Dedifferentiated amniotic fluid mesenchymal stem cell (primary cell): ENCODE data around the gene CARS1.
A peak's percentile ranks its signal among the peaks of the same experiment; 100 is the strongest.
"Not testable (repeated sequence)": the region's sequence is repeated elsewhere in the genome, so short reads cannot be mapped to it uniquely, and the experiment has no call there.

Experiments
- DNase-seq: peaks from one replicate; pipeline ENCODE4 v3.0.0-alpha.2; 2016; ENCODE audit errors: extremely low spot score

The CARS1 gene

DNA sequence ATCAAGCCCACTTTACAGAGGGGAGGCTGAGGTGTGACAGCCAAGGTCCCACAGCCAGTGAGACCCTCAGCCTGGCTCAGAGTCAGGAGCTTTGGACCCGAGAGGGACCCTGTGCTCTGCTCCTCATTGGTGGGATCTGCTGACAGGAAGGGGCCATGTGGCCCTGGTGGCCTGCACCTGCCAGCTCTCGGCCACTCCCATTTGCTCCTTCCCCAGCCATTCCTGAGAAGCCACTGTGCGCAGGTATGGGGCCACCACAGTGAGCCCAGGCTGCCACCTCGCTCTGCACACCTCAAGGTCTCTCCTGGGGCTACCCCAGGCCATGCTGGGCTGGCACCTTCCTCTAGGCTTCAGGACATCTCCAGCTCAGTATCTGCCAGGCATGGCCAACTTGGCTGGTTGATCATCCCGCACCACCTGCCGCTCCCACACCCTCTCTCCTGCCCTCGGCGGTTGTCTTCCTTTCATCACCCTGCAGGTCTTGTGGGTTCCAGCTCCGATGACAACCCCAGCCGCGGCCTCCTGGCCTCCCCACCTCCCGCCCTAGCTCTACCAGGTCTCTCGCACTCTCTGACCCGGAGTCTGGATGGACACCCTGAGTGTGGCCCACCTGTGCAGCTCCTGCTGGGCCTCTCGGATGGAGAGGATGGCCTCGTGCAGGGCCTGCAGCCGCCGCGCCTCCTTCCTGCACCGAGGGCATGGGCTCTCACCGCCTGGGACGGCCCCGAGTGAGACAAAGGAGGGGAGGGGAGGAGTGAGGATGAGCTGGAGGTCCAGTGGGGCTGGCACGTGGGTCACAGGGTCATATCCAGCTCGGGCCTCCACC lies 32.2 kb upstream of the CARS1 start:
- no peak for DNase-seq

- DNase-seq = no peak
These were observed 31.6 kb upstream of the CARS1 start for GRCh38 chr11:3088806-3089205.

DNA sequence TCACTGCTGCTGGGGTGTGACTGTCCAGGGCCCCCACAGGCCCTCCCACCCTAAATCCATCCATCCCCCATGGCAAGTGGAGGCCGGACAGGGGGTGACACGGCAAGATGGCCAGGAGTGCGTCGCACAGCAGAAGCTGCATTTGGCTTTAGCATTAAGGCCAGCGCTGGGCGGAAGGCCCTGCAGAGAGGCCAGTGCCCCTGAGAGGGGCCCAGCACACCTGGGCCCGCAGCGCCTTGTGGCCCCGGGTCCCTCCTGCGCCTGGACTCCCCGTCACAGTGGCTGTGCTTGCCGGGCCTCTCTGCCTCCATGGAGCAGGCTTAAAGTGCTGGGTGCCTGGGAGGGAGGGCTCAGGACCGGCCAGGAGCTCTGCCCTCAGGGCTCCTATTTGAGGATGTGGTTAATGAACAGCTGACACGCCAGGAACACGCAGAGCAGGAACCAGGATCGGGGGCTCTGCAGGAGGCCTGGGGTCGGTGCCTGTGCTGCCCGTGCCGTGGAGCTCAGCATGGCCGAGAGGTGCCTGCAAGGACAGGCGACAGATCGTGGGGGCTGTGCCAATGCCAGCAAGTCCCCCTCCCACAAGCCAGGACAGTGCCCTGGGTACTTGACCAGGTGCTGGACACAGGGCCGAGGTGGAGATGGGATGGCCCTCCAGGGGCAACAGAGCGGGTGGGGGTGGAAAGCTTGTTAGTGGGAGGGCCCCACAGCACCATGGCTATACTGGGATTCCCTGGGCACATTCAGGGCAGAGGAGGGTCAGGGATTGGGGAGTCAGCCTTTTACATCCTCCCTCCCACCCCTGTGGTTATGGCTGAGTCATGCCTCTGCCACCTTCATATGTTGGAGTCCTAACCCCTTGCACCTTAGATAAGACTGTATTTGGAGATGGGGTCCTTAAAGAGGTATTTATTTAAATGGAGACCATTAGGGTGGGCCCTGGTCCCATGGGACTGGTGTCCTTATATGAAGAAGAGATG lies 30.9 kb upstream of the CARS1 start:
- DNase-seq = no peak

- DNase-seq = no peak
These were observed 30.1 kb upstream of the CARS1 start for GRCh38 chr11:3087373-3087772.

DNA sequence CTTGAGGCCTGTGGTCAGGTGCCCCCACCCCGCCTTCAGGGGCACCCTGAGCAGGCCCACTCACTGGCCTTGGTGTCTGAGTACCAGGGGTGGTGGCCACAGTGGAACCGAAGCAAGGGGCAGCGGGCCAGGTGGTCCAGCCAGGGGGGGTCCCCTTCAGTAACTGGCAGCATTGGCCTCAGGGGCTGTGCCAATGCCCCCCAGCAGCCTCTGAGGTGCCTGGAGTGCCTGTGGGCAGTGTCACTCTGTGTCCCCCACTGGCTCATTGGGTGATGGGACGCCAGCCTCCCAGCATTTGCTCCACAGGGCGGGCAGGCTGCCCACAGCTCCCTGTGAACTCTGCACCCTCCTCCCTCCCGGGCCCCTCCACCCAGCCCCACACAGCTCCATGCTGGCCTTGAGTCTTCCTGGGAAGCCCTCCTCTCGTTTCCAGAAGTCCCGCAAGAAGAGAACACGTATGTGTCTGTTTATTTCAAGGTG lies 29.5 kb upstream of the CARS1 start:
- DNase-seq = no peak

GRCh38 chr11:3086114-3086513 lies 28.9 kb upstream of the CARS1 start:
- DNase-seq = no peak

DNA sequence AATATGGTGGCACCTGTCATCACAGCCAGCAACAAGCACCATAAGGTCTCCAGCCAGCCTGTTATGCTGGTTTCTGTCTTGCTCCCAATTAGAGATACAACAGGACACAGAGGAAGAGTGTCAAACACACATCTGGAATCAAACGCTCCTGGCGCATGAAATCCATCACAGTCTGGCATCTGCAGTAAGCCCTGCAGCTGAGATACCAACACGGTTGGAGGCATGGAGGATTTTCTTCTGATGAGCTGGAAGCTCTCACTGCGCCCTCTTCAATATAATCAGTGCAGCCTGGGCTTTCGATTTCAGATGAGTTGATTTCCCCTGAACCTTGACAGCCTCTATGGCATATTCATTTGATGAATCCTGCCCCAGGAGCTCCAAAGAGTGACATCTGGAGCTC lies 27.8 kb upstream of the CARS1 start:
- DNase-seq = no peak

GRCh38 chr11:3083321-3083720 lies 26.1 kb upstream of the CARS1 start:
- no peak for DNase-seq

- DNase-seq = no peak
These were observed 24.1 kb upstream of the CARS1 start for GRCh38 chr11:3081386-3081751.

DNA sequence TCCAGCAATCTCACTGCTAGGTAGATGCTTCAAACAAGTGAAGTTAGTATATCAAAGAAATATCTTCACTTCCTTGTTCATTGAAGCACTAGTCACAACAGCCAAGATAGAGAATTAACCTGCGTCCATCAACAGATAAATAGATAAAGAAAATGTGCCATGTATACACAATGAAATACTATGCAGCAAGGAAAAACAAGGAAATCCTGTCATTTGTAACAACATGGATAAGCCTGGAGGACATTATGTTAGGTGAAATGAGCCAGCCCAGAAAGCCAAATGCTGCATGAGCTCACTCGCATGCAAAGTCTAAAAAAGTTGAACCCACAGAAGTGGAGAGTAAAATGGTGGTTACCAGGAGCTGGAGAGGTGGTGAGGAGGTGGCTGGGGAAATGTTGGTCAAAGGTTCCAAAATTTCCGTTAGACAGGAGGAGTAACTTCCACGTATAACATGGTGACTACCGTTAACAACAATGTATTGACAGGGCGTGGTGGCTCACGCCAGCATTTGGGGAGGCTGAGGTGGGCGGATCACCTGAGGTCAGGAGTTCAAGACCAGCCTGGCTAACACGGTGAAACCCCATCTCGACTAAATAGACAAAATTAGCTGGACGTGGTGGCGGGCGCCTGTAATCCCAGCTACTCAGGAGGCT lies 23.6 kb upstream of the CARS1 start:
- no peak for DNase-seq

- DNase-seq = no peak
These were observed 22.9 kb upstream of the CARS1 start for GRCh38 chr11:3080104-3080503.

DNA sequence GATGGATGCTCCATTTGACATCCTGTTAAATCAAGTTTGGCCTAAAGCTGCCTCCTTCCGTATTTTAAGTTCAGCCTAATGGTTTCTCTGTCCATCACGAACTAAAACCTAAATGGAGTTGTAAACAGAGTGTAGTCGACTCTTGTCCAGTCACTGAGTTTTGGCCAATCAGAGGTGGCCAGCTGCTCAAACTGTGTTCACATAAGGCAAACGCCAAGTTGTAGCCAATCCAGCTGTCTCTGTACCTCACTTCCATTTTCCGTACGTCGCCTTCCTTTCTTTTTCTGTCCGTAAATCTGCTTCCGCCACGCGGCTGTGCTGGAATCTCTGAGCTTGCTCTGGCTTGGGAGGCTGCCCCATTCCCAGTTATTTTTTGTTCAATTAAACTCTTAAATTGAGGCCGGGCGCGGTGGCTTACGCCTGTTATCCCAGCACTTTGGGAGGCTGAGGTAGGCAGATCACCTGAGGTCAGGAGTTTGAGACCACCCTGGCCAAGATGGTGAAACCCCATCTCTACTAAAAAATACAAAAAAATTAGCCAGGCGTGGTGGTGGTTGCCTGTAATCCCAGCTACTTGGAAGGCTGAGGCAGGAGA lies 20.7 kb upstream of the CARS1 start:
- no peak for DNase-seq

DNA sequence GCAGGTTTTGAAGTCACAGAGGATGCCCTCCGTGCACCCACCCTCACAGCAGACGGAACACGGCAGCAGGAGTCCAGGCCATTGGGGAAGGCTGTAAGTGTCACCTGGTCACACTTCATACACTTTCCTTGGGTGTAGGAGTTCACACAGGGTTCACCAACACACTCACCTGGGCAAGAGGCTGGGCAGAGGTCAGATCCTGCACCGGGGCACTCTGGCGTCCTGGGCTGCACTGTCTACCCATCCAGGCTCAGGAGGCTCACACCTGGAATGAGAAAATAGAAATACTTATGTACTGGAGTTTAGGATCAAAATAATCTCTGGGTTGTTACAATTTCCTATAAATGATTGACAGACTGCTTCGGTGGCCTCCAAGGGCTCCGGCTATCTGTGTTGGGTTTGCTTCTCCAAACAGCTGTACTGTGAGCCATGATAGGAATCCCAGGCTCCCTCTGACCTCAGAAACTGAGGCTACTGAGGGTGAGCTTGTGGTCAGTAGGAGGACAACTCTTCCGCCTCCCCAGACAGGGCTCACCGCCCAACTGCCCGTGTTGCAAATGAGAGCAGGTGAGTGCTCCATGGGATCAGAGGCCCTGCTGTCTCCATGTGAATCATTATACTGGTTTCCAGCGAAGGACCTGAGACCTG lies 20.1 kb upstream of the CARS1 start:
- DNase-seq = no peak

GRCh38 chr11:3074912-3075589 lies 17.8 kb upstream of the CARS1 start:
- no peak for DNase-seq

DNA sequence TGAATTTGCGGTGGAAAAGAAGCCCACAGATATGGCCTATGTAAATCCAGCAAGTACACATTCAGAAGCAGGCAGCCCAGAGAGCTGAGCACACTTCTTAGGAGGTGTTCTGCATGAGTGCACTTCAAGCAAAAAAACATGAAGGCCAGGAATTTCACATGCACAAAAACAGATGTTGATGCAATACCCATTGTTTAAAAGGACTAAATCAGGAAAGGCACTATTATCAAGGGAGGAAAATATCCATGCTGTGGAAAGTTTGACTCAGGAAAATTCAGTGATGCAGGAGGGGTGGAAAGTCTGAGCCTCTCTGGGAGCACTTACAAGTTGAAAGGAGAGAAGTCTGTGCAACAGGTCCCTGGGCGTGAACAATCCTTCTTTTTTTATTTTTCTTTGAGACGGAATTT lies 15.8 kb upstream of the CARS1 start:
- peak; percentile 94 for DNase-seq

DNA sequence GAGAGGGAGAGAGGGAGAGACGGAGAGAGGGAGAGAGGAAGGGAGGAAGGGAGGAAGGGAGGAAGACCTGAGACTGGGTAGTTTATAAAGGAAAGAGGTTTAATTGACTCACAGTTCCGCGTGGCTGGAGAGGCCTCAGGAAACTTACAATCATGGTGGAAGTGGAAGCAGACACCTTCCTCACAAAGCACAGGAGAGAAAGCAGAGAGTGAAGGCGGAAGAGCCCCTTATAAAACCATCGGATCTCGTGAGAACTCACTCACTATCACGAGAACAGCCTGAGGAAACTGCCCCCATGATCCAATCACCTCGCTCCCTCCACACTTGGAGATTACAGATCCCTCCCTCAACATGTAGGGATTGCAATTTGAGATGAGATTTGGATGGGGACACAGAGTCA lies 12.2 kb upstream of the CARS1 start:
- DNase-seq = no peak

DNA sequence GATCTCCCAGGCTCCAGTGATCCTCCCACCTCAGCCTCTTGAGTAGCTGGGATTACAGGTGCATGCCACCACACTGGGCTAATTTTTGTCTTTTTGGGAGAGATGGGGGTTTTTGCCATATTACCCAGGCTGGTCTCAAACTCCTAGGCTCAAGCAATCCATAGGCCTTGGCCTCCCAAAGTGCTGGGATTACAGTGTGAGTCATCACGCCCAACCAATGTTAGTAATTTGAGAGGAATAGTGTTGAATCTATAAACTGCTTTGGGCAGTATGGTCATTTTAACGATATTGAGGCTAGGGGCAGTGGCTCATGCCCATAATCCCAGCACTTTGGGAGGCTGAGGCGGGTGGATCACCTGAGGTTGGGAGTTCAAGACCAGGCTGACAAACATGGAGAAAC lies 9.1 kb upstream of the CARS1 start:
- DNase-seq = not testable (repeated sequence)

- DNase-seq = not testable (repeated sequence)
These were observed 7.5 kb upstream of the CARS1 start for GRCh38 chr11:3064709-3065108.

DNA sequence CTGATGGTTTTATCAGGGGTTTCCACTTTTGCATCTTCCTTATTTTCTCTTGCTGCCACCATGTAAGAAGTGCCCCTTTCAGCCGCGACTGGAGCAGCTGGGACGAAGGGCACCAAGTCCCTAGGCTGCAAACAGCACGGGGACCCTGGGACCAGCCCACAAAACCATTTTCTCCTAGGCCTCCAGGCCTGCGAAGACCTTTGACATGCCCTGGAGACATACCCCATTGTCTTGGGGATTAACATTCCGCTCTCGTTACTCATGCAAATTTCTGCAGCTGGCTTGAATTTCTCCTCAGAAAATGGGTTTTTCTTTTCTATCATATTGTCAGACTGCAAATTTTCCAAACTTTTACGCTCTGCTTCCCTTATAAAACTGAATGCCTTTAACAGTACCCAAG lies 6.7 kb upstream of the CARS1 start:
- not testable (repeated sequence) for DNase-seq

DNA sequence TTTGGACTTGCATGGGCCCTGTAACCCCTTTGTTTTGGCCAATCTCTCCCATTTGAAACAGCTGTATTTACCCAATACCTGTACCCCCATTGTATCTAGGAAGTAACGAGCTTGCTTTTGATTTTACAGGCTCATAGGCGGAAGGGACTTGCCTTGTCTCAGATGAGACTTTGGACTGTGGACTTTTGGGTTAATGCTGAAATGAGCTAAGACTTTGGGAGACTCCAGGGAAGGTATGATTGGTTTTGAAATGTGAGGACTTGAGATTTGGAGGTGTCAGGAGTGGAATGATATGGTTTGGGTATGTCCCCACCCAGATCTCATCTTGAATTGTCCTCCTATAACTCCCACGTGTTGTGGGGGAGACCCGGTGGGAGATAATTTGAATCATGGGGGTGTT lies 6.2 kb upstream of the CARS1 start:
- DNase-seq = not testable (repeated sequence)
